HG03558 (cell line): ENCODE measurements around the gene ABRACL.

ENCODE experiments used
- ATAC-seq: cut with Tn5 transposase; IDR thresholded peaks from one replicate; pipeline ENCODE4 v1.9.1; 2021; ENCODE audit warnings: moderate number of reproducible peaks; ENCODE audit not compliant: unreplicated experiment; ENCODE audit errors: extremely low read depth

ABRACL gene

DNA sequence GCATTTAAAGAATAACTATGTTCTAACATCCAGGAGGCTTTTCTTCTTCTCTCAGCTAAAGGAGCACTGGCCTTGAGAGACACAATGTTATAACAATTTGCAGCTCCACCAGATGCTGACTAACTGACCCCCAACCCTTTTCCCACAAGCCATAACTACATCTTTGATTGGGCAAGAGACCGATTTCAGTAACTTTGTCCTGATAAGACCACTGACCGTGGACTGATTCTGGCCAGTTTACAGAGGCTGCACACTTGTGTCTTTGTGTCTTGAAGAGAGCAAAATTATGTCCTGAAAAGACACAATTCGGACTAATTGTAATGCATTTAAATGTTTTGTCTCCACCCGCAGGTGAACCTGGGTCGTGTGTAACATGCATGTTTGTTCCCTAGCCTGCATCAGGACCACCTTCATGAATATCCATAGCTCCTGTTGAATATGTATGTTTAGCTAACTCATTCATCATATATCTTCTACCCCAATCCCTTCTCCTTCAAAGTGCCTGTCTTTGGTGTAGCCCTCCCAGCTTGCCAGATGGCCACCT is 22.3 kb downstream of the ABRACL start:
- ATAC-seq = no peak

DNA sequence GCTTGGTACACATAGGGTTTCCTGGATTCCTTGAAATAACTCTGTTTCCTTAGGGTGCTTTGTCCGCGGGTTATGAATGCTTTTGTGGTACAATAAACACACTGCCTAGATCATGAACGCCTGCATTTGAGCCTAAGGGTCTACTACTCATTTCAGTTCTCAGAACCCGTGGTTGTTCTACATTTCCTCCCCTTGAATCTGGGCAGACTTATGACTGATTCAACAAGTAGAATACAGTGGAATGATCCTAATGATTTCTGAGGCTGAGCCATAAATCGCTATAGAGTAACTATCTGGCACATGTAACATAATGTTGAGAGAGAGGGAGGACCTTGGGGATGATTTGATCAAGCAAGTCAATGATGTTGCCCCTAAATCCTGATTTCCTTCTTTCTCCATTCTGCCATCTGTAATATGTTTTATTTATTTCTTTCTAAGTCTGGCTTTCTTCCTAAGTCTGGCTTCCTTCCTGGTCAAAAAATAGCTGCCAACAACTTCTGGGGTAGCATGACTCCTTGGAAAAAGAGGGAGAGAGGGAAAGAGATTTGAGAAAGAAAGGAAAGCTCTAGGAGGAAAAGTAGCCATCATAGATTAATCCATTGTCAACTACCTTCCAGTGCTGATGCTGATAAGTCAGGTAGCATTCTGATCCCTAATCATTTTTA is 23.0 kb downstream of the ABRACL start:
- ATAC-seq = no peak

DNA sequence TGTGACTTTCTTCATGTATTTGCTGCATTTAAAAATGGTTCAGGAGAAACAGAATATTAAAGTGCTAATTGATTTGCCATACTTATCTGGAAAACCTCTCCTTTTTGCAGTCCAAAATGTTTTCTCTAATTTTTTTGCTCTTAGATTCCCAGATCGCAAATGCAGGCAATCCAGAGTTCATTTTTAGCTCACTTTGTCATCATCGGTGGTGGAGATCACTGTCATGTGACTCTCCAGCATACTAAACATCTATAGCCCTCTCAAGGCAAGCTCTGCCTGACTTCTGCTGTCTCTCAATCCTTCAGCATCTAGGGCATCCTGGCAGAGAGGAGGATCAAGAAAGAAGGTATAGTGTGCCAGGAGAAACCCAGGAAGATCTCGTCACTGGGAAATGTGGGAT is 24.8 kb downstream of the ABRACL start:
- ATAC-seq = no peak

DNA sequence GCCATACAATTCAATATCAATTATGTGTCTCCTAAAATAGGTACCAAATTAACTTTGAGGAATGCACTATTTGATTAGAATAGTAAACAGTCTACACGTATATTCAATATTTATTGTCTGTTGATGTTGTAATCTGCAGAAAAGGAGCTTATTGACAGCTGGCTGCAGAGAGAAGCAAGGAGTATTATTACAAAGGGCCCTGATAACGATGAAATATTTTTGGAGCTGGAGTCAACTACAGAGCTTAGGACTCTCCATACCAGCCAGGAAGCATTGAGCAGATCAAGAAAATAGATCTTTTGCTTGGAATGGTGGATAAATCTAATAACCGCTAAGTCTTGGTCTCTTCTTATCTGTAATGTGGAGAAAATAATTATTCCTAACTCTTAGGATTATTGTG is 25.5 kb downstream of the ABRACL start:
- no peak for ATAC-seq

DNA sequence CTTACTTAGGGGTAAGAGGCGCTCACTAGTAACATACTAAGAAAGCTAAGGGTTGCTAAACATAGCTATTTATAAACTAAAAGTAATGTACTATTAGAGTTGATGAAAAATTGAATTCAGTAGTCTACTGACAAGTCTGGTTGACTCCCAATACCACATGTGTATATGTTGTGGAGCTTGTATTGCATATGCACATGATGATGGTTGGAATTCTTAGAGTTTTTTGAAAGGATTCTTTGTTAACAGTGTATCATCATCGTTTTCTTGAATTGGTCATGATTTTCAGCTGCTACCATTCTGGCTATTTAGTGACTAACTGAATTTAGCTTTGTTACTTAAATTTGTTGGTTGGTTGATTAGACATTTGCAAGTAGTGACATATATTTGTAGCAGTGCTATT is 27.2 kb downstream of the ABRACL start:
- no peak for ATAC-seq

DNA sequence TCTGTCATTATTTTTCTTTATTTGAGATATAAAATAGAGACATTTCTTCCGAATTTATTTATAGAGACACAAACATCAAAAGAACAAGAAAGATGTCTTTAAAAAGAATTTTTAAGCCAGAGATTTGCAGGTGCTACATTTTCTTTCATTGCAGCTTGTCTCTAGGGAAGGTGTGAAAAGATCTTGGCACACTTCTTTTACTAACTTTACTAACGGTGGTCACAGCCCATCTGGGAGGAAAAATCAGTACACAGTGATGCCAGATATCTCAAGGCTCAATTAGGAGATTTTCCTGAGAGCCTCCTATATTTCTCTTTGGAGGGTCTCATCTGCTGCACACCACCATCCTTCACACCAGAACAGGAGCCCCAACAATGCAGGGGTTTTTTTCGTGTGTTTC is 29.5 kb downstream of the ABRACL start:
- ATAC-seq = no peak

DNA sequence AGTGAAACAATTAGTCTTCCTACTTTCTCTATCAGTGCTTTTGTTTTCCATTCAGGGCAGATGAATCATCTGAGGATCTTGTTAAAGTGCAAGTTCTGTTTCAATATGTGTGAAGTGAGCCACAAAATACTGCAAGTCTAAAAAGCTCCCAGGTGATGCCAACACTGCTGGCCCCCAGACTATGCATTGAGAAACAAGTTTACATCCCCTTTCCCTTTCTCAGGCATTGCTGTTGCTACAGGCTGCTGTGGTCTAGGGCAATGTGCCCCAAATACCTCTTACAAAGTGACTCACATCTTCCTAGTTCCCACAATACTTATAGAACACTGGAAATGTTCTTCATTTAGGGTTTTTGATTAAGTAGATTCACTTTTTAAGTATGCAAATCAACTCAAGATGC is 31.8 kb downstream of the ABRACL start:
- no peak for ATAC-seq

DNA sequence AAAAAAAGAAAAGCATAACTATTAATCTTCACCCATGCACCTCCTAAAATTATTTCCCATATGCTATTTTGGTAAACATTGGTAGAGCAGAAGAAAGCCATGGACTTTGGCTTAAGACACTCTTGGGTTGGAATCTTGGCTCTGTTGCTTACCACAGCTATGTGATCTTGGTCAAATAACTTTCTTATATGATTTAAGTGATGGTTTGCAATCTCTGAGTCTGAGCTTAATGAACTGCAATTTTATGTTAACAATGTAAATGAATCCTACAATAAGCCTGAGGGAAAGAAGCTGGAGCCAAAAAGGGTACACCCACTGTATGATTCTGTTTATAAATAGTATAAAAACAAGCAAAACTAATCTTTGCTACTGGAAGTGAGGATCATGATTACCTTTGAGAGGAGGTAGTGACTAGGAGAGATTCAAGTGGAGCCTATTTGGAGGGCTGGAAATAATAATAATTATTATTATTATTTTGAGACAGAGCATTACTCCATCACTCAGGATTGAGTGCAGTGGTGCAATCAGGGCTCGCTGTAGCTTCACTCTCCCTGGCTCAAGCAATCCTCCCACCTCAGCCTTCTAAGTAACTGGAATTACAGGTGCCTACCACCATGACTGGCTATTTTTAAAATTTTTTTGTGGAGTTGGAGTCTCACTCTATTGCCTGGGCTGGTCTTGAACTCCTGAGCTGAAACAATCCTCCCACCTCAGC is 34.5 kb downstream of the ABRACL start:
- no peak for ATAC-seq

DNA sequence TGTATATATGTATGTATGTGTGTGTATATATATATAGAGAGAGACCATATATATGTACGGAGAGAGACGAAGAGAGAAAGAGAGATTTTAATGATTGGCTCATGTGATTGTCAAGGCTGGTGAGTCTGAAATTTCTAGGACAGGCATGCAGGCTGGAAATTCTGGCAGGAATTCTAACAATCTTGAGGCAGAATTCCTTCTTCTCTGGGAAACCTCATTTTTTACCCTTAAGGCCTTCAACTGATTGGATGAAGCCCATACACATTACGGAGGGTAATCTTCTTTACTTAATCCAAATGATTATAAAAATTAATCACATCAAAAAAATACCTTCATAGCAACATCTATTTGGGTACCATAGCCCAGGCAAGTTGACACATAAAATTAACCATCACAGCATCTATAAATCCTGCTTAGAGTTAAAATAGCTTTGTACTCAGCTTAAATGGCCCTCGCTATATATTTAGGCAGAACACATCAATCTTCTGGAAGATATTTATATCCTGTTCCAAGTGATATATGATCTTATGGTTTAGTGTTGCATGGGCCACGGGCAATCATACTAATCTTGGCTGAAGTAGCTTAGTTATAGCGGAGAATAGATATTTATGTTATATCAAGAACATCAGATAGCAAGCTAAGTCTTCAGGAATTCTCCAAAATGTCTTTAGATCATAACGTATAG is 36.6 kb downstream of the ABRACL start:
- ATAC-seq = no peak

DNA sequence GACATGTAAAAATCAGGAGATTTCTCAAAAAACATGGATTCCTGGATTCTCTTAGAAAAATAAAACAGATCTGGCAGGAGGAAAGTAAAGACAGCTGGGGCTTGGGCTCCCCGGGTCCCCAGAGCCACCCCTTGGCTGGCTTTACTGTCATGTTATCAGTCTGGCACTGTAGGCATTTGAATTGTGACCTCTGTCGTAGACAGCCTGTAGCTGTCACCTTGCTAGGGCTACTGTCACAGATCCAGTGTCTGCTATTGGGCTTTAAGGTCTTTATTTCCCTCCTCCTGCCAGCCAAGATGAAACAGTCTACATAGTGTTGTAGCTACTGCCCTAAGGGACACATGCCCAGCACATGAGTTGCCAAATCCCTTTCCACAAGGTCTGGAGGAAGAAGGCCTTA is 37.5 kb downstream of the ABRACL start:
- no peak for ATAC-seq

DNA sequence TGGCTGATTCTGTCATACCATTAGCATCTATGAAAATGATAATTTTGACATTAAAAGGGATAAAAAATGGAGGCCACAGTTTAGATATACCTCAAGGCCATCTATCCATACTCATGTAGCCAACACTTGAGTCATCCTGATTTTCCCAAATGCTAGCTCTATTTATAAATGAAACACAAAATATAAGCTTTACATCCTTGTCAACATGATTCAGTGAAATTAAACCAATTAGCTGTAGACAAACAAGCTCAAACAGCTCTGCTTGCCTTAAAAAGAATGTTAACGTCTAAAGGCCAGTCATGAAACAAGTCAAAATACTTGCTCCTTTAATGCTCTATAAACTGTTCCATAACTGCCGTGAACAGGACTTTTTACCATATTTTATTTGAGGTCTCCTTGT is 40.3 kb downstream of the ABRACL start:
- no peak for ATAC-seq

DNA sequence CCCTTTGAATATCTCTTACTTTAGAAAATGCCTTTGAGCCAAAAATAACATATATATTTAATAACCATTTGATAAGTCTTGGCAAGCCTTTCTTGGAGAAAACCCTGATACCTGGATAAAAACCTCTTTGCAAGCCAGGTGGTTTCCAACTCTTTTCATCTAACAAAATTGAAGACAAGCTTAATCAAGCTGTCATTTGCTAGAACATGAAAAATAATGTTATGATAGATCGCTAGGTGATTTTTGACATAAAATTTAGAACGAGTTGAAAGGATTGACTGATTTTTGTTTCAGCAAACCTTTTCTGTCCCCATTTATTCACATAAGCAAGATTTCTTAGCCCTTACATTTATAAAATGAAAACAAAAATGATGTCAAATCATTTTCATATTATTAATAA is 44.6 kb downstream of the ABRACL start:
- ATAC-seq = no peak

DNA sequence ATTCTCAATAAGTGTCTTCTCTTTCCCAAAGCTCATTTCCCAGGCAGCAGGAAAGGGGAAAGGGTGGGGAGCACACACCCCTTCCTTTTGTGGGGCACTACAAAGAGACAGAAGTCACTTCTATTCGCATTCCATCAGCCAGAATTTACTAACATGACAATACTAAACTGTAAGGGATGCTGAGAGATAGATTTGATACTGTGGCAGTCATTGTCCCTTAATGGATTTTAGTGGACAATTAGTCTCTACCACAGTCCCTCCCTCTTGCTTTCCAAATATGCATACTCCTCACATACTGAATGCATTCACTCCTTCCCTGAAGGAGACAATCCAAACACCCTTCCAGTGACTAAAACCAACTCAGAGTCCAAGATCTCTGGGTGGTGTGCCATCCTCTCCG is 50.5 kb downstream of the ABRACL start:
- ATAC-seq = no peak

DNA sequence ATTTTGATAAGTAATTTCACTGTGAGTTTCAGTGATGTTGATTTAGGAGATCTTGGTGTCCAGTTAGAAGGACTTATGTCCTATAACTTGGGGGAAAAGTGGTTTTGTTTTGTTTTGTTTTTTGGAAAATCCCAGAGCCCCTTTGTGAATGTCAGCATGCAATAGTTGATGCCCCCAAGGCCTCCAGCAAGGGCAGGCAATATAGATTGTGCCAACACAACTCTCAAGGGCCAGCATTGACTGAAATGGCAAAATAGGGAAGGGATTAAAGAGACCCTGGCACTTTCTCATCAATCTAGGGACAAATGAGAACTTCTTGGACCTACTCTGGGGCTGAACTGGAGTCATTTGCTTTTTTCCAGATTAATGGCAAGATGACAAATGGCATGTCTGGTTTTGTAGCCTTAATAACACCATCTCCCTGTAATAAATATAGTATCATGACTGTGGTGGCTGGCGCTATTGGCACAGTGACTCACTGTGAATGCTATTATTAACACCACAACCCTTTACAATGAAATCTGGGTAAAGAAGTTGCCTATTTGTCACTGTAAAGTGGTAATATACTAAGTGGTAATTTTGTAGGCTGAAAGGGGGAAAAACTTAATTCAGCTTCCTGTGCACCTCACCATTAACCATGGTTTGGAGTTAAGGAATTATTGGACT is 51.8 kb downstream of the ABRACL start:
- no peak for ATAC-seq

DNA sequence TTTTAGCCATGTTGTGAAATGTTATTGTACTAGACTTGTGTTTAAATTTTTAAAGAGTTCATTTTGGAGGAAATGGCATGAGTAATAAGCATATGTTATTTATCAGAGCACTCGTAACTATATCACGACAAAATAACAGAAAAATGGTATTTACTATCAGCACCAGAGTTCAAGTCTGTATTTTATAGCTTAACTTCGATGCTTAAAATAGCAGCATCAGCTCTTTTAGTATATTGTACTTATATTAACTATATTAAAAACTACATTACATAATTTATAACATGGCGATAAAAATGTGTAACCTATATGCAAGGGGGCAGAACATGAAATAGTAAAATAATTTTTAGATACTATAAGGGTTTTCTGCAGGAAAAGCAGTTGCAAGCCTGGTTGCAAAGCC is 52.9 kb downstream of the ABRACL start:
- ATAC-seq = no peak

DNA sequence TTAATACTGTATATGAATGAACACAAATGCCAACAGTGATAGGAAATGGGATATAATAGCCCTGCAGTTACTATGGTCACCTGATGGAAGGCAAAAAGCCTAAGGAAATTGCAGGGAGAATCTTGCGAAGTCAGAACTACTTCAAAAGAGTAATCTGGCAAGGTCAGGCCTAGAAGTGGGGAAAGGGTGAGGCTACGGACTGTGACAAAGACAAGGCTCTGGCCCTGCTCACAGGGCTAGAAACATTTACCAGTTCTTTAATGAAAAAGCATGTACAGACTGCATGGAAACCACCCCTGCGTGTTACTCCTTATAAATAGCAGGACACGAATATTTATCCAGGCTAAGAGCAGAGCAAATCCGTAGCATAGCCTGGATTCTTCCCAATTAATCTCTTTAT is 53.8 kb downstream of the ABRACL start:
- ATAC-seq = no peak

DNA sequence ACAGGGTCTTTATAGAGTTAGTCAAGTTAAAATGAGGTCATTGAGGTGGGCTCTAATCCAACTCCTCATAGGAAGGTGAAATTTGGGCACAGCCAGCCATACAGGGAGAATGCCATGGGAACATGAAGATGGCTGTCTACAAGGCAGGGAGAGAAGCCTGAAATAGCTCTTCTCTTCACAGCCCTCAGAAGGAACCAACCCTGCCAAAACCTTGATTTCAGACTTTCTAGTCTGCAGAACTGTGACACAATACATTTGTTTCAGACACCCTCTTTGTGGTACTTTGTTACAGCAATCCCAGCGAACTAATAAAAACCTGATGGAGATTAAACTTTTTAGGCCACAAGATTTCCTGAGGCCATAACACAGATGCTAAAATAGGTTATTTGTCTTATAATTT is 63.3 kb downstream of the ABRACL start:
- no peak for ATAC-seq
